Glomerular endothelial cell (primary cell): ENCODE results near the gene MR1. TPM values are rescaled to one million over a fixed set of nuclear protein-coding genes. Genes with fewer than 3 reads are reported as not detected.
"Not testable (repeated sequence)": the region's sequence is repeated elsewhere in the genome, so short reads cannot be mapped to it uniquely, and the experiment has no call there.

Source experiments
- DNase-seq: peaks from one replicate; pipeline ENCODE4 v3.0.0-alpha.2; 2011; ENCODE audit warnings: low read depth, low spot score; ENCODE audit errors: extremely low read depth
- total RNA-seq: library from RNA; depleted of rRNA; stranded (reverse); fragments of >200 nt; gene quantifications from 2 replicates; pipeline ENCODE4 v1.2.3, GENCODE V29; 2015

Gene MR1
- total RNA-seq, 1 donor from 2014 or later: 1.2 TPM

GRCh38 chr1:181028196-181028595 is 5.6 kb upstream of the MR1 start:
- DNase-seq: no peak

- DNase-seq: no peak
Observed at GRCh38 chr1:181028615-181029014, 5.2 kb upstream of the MR1 start.

- no peak for DNase-seq
Observed at GRCh38 chr1:181032535-181032934, 1.2 kb upstream of the MR1 start.

DNA sequence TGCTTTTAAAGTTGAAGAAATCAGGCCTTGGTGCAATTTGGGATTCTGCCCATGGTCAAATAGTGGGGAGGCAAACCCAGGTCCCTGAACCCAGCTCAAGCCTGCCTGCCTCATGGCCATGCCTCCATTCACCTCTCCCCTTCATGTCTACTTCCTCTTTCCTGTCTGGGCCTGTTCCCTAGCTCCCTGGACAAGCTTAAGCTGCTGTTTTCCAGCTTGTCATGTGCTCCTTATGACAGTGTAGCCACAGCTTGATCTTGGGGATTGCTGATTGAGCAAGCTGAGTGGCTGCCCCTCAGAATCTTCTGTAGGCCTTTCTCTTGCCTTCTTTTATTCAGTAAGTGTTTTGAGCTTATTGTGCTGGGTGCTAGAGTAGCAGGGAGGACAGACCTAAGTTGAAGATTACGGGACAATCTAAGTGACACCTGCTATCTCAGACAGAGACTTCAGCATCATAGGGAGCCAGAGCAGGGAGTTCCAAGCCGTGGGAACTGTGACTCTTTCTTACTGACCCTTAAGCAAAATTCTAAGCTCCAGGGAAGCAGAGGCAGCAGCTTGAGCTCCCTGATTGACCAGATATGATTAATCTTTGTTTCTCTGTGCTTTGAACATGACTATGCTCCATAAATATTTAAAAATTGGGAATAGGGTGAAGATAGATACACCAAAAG is 520 bp upstream of the MR1 start:
- DNase-seq: no peak

- DNase-seq: not testable (repeated sequence)
Observed at GRCh38 chr1:181035210-181035609, 1.4 kb downstream of the MR1 start.

DNA sequence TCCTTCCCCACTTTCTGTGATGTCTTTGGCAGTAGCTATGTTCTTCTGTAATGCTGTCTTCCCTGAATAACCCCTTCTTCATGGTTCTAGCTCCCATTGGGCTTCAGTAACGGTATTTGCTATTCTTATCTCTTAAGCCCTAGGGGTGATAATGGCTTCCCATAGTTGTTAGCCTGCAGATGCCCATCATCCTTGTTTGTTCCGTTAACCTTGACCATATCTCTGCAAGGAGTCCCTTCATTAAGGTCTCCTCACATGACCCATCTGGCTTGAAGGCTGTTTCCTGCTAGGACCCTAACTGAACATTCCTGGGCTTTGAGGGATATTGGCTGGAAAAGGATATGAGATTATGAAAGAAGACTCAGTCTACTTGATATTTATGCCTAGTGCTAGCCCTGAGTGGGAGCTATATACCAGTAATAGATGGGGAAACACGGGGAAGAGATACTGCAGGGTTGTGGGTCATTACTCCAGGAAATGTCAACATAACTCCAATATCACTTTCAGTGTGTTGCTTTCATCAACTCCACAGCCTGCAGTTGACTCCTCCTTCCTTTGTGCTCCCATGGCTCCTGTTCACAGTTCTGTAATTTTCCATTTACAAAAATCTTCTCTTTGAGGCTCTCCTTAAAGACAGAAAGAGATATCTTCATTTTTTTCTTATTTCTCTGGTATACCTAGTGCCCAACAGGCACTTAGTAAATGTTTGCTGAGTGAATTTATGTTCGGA is 2.5 kb downstream of the MR1 start:
- DNase-seq: no peak

DNA sequence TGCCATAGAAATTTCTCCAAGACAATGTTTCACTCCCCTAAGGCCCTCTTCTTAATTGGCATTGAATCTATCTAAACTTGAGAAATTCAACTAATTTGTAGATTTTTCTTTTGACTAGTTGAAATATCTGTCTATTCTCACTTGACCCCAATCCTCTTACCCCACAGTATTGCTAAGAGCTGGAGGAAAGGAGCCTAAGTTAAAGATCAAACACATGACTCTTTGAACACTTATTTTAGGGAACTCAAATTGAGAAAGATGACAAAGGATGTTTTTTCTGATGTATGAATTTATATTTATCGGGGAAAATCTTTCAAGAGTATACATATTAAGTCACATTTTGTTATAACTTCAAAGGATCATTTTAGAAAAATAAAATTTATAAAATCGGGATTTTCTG is 3.6 kb downstream of the MR1 start:
- DNase-seq: no peak

GRCh38 chr1:181038399-181038873 is 4.7 kb downstream of the MR1 start:
- DNase-seq: peak; percentile 51

DNA sequence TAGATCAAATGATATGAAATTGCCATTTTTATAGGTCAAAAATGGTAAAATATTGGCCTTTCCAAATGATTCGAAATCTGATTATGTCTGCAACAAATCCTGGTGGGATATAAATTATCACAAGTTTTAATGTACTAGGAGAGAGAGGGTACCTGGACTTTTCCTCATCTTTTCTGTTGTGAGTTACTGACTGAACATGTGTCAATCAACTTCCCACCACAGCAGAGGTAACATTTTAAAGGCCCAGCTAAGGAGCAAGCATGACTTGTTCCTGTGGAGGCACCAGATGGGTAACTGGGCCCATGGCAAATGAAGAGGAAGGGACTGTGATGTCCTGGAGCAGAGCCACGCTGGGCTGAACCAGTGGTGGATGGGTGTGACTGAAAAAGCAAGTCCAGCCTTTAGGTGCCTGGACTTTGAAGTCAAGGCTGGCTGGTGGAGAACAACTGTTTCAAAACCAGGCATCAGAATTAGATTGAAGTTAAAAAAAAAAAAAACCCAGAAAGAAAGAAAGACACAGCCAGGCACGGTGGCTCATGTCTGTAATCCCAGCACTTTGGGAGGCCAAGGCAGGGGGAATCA is 6.6 kb downstream of the MR1 start:
- DNase-seq: no peak

- no peak for DNase-seq
Observed at GRCh38 chr1:181043025-181043888, 9.5 kb downstream of the MR1 start.

GRCh38 chr1:181044449-181044966 is 10.7 kb downstream of the MR1 start:
- no peak for DNase-seq

- not testable (repeated sequence) for DNase-seq
Observed at GRCh38 chr1:181045946-181046345, 12.2 kb downstream of the MR1 start.

DNA sequence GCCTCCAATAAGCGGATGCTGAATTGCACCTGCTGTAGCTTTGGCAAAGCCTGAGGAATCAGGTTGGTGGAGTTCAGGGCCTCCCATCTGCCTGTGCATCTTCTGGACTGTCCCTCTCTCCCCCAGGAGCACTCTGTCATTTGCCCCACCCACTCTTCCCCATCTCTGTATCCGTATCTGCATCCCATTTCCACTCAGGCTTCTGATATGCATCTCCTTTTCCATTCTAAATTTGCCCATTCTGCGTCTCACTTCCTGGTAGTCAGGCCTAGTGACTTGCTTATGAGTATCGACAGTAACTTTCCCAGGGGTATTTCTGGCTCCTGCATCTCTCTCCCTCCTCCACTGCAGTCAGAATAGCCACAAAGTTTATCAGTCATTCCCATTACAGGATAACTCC is 15.6 kb downstream of the MR1 start:
- no peak for DNase-seq

GRCh38 chr1:181050922-181051321 is 17.1 kb downstream of the MR1 start:
- no peak for DNase-seq

DNA sequence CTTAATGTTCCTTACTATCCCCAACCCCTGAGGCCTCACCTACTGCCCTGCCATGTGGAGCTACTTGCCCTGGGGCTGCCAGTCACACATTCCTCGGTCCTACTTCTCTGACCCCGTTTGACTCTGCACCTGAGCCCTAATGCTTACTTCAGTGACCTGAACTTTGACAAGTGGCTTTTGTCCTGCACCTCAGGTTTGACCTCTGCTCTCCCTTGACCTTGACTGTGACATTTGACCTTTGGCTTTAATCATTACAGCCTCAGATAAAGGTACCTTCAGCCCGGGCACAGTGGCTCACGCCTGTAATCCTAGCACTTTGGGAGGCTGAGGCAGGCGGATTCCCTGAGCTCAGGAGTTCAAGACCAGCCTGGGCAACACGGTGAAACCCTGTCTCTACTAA is 22.8 kb downstream of the MR1 start:
- DNase-seq: no peak

DNA sequence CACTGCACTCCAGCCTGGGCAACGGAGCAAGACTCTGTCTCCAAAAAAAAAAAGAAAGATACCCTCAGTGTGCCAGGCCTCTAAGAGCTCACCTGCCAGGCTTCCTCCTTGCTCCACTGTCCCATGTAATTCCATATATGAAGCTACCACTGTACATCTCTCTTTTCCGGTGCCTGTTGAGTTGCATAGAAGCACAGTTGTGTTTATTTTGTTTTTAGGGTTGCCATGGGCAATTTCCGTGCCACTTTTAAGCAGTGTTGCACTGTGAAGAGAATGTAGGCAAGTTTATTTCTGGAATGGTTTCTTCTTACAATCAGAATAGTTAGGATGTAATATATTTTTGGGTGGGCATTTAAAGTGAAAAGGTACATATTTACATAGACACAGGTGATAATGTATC is 23.3 kb downstream of the MR1 start:
- DNase-seq: no peak

- no peak for DNase-seq
Observed at GRCh38 chr1:181059435-181059834, 25.7 kb downstream of the MR1 start.

GRCh38 chr1:181060066-181060465 is 26.3 kb downstream of the MR1 start:
- no peak for DNase-seq

- not testable (repeated sequence) for DNase-seq
Observed at GRCh38 chr1:181060947-181061346, 27.2 kb downstream of the MR1 start.

- DNase-seq: no peak
Observed at GRCh38 chr1:181061487-181061886, 27.7 kb downstream of the MR1 start.
